GM19372 (cell line): ENCODE results near the gene ZNF326.
"Not testable (repeated sequence)": the region's sequence is repeated elsewhere in the genome, so short reads cannot be mapped to it uniquely, and the experiment has no call there.

Experiments
- ATAC-seq: cut with Tn5 transposase; IDR thresholded peaks from one replicate; pipeline ENCODE4 v1.9.1; 2021; ENCODE audit warnings: mild to moderate bottlenecking, low read depth, moderate library complexity; ENCODE audit not compliant: unreplicated experiment

ZNF326 gene

DNA sequence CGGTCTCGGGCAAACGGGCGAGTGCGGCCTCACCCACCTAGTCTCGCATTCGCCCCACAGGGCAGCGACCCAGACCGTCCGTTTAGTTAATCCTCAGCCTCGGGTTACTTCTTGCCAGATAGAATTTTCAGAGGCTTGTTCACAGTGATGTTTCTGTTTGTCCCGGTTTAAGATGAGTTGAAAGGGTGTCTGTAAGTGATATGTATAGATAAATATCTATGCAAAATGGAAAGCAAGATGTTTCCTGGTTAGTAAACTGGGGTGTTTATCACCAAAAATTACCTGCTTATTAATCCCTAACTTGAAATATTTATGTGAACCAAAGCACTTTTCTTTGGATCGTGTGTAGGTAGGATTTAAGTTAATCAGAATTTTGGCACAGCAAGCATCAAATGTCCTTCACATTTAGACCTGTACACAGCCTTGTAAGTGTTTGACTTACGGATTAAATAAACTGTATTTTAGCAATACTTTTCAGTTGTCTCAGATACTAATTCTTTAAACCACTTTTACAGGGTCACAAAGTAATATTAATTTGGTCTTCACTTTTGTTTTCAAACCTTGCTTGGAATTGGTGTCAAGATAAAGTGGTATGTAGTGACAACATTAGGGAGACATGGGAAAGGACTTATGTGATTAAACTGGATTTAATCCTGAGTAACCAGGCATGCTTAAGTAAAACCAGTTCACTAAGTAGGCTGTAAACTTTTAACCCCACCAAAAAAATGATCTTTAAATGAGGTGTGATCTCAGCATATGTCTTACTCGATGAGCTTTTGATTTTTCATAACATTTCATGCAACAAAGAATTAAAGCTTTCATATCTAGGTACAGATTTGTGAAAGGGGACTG is 914 bp downstream of the ZNF326 start:
- no peak for ATAC-seq

DNA sequence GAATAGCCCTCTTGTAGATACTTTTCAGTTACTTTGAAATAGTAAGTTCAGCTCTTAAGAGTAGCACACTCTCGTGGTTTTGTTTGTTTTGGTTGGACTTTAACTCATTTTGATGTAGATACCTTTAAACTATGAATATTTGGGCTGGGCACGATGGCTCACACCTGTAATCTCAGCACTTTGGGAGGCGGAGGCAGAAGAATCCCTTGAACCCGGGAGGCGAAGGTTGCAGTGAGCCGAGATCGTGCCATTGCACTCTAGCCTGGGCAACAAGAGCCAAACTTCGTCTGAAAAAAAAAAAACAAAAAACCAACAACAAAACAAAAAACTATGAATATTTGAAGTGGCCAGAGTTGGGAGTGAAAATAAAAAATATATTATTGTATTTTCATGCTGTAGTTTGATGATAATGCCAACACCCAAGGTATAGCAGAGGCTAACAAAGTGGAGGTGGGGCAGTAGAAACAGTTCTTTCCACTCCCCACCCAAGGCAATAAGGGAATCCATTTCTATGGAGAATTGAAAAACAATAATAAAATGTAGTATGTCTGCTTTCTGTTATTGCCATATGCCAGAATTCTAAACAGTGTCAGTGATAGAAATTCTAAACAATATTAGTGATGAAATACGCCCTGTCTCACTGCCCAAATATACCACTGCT is 1.7 kb downstream of the ZNF326 start:
- no peak for ATAC-seq

DNA sequence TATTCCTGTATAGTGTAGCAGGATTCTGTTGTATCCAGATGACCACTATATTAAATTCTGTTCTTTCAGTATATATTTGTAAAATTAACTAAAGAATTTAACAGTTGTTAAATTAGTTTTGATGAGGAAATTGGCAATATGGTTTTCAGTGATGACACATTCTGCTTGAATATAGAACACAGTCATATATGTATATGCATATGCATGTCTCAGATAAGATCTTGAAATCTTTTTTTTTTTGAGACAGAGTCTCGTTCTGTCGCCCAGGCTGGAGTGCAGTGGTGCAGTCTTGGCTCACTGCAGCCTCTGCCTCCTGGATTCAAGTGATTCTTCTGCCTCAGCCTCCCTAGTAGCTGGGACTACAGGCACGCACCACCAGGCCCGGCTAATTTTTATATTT is 2.2 kb downstream of the ZNF326 start:
- ATAC-seq = not testable (repeated sequence)

DNA sequence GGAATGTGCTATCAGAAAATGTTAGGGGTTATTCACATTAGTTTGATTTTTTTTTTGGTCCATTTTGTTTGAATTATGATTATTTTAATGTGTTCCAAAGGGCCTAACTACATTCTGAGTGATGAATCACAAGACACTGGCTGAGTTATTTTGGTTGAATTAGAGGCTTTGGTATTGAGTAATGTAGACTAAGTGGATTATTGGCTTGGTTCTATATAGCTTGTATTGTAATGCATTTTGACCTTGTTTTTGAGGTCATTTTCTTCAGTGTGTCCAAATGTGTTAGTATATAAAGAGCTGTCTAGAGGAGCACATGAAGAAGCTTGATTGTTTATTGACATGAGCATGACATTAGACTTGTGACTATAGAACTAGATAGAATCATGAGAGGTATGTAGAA is 3.4 kb downstream of the ZNF326 start:
- ATAC-seq = no peak

DNA sequence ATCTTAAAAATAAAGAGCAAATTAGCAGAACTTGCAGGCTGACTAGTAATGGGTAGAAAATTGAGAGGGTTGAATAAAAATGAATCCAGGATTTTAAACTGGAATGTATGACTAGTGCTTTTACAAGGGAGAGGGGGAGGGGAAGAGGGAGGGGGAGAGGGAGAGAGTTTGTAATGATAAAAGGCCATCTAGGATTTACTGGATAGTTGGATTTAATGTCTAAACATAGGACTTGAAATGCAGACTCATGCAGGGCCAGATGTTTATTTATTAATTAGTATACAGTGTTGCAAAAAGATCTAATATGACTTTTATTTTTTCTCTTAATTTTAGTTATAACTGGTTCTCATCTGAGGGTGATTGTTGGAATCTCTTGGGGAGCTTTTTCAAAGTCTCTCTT is 4.3 kb downstream of the ZNF326 start:
- ATAC-seq = no peak

DNA sequence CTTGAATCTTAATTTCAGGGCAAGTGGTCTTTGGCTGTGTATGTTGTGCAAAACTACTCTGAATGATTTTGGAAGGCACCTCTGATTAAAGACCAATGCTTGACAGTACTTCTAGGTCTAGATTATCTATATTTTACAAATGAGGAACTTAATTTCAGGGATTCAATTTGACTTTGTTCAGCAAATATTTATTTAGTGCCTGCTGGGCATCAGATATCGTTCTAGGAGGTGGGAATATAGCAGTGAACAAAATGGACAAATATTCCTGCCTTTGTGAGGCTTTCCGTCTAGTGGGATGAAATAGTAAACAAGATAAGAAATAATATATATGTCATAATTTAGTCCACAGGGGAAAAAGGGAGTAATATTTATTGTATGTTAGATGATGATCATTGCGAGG is 4.7 kb downstream of the ZNF326 start:
- no peak for ATAC-seq

DNA sequence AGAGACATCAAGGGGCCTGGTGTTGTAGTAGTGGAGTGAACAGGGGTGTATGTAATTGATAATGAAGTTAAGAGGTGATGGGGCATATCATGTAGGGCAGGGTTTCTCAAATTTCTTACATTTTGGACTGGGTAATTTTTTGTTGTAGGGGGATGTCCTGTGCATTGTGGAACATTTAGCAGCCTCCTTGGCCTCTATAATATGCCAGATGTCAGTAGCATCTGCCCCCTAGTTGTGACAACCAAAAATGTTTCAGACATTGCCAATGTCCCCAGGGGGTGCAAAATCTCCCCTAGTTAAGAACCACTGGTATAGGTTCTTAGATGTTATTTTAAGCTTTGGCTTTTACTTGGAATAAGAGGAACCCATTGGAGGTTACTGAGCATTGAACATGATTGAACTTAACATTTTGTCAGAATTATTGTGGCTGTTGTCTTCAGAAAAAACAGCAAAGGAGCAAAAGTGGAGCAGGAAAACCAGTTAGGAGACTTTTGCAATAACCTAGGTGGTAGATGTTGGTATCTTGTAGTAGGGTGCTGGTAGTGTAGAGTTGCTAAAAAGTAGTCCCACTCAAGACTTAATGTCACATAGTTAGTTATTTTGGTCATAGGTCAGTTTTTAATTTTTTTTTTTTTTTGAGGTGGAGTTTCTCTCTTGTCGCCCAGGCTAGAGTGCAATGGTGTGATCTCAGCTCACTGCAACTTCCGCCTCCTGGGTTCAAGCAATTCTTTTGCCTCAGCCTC is 6.2 kb downstream of the ZNF326 start:
- no peak for ATAC-seq

DNA sequence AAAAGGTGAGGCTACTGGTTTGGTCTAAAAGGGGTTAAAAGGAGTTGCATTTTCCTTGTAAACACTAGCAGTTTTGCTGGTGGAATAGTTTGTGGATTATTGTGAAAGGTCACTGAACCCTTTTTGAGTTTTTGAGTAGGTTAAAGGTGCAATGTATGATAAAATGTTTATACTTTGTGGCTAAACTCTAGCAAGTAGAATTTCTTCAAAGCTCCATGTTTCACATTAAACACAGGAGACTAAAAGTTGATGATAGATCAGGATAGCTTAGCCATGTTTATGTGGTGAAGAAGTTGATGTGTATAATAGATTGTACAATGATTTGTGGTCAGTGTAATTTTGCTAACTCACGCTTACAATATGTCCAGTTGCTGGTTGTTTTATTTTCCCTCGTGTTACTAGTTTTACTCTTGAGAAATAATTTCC is 13.1 kb downstream of the ZNF326 start:
- no peak for ATAC-seq

DNA sequence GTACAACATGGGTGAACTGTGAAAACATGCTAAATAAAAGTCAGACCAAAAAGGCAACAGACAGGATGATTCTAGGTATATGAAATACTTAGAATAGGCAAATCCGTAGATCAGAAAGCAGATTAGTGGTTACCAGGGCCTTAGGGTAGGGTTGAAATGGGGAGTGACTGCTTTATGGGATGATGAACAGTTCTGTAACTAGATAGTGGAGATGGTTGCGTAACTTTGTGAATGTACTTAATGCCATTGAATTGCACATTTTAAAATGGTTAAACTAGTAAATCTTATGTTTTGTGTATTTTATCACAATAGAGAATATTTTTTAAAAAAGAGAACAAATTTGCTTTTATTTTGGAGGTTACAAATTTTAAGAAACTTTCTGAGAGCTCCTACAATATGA is 17.4 kb downstream of the ZNF326 start:
- no peak for ATAC-seq

DNA sequence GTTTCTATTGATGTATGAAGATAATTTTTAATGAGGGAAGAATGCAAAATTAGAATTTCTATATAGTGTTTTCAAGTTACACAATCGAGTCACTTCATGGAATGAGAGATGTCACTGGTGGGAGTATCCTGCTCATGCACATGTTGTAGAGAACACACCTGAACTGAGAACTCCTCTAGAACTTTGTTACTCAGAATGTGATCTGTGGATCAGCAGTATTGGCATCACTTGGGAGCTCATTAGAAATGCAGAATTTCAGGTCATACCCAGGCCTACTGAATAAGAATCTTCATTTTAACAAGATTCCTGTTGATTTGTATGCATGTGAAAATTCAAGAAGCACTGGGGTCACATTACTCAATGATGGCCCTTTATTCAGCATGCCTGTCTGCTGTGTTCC is 28.8 kb downstream of the ZNF326 start:
- no peak for ATAC-seq

DNA sequence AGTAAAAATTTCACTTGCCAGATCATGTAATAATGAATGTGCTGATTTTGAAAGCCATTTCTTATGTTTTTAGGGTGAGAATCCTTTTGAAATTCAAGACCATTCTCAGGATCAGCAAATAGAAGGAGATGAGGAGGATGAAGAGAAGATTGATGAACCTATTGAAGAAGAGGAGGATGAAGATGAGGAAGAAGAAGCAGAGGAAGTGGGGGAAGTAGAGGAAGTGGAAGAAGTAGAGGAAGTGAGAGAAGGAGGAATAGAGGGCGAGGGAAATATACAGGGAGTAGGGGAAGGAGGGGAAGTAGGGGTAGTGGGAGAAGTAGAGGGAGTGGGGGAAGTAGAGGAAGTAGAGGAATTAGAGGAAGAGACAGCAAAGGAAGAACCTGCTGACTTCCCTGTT is 32.4 kb downstream of the ZNF326 start:
- no peak for ATAC-seq

DNA sequence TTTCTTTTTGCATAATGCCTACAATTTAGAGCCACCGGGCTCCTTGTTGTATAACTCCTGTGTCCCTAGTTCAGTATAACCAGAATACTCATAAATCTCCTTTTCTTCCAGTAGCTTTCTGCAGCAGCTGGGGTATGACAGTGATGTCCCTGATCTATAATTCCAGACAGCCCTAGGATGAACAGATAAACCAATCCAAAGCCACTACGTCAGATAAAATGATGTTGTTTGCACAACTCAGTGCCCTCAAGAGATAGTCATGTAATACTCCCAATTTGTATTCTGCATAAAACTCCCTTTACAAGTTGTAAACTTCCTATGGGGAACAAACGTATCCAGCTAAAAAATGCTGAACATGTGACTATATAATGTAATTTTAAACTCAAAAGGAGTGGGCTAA is 44.7 kb downstream of the ZNF326 start:
- no peak for ATAC-seq

DNA sequence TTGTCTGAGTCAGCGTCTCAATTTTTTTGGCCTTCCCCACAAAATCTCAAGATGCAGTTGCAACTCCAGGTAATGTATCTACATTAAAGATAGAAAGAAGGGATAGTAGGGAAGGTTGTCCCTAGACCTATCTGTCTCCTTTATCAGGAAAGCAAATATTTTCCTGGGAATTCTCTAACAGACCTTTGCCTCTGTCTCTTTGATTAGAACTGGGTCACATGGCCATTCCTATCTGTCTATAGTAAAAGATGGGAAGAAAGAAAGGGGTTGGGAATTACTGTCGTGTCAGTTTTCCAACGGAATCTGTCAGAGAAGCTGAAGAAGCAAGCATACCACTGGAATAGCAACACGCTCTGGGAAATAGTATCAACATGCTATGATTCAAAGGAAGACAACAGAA is 48.7 kb downstream of the ZNF326 start:
- ATAC-seq = no peak

DNA sequence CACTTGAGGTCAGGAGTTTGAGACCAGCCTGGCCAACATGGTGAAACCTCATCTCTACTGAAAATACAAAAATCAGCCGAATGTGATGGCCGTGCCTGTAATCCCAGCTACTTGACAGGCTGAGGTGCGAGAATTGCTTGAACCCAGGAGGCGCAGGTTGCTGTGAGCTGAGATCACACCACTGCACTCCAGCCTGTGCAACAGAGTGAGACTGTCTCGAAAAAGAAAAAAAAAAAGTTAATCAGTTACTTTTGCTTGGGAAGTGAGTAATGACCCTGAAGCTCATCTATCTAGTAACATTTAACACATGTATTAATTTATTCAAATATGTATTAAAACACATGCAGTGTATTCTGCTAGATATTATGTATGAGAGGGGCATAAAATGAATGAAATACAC is 49.4 kb downstream of the ZNF326 start:
- ATAC-seq = no peak

DNA sequence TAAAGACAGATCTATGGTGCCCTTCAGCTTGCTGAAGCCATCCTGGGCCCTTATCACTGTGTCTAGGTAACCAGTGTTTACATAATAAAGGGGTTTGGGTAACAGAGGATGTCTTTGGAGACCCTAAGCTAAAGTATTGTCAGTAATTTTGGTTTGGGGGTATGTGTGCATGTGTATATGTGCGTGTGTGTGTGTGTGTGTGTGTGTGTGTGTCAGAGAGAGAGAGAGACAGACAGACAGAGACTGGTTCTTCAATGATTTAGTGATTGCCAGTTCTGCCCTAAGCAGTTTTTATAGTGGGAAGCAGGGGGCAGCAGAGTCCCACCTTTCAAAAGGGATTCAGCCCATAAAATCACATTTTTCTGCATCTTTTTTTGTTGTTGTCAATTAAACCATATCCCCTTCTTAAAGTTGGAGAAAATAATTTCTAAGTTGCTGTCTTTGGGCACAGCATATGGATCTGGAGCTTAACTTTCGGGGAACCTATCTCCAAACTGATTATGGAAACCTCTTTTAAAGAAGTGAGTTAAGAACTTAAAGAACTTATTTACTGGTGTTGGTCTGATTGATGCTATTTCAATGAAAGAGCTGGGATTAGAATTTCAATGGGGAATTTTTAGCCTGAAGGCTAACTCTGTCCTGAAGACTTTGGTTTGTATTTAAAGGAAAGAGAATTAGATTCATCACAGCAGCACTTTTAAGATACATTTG is 51.1 kb downstream of the ZNF326 start:
- ATAC-seq = no peak

DNA sequence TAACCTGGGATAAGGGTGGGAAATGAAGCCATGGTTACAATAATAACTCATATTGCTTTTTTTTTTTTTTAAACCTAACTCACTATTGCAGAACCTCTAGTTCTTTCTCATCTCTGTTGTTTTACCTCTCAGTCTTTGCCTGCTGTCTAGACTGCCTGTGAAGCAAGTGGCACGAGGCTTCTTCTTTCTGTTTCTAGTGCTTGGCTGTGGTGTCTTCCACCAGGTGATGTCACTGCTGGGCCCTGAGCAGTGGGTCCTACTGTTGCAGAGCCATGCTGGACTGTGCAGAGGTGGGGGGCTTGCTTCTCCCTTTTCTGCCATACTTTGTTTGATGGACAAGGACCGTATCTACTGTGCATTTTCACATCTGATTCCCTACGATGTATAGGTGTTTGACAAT is 51.7 kb downstream of the ZNF326 start:
- no peak for ATAC-seq

DNA sequence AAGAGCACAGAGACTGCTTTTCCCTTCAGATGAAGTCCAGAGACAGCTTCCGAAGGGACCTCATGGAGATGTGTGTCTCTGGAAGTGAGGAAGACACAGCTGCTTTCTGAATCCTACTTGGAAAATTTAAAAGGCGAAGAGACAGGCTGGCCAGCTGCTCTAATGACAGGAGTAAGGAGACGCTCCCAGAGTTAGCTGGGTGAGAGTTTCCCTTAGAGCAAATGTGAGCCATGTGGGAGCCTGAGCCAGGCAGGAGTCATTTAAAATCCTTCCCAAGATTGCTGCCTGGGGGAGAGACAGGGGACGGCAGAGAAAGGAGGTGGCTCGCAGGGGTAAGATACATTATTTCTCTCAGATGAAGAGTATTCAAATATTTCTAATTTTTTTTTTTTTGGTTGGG is 53.1 kb downstream of the ZNF326 start:
- ATAC-seq = no peak

DNA sequence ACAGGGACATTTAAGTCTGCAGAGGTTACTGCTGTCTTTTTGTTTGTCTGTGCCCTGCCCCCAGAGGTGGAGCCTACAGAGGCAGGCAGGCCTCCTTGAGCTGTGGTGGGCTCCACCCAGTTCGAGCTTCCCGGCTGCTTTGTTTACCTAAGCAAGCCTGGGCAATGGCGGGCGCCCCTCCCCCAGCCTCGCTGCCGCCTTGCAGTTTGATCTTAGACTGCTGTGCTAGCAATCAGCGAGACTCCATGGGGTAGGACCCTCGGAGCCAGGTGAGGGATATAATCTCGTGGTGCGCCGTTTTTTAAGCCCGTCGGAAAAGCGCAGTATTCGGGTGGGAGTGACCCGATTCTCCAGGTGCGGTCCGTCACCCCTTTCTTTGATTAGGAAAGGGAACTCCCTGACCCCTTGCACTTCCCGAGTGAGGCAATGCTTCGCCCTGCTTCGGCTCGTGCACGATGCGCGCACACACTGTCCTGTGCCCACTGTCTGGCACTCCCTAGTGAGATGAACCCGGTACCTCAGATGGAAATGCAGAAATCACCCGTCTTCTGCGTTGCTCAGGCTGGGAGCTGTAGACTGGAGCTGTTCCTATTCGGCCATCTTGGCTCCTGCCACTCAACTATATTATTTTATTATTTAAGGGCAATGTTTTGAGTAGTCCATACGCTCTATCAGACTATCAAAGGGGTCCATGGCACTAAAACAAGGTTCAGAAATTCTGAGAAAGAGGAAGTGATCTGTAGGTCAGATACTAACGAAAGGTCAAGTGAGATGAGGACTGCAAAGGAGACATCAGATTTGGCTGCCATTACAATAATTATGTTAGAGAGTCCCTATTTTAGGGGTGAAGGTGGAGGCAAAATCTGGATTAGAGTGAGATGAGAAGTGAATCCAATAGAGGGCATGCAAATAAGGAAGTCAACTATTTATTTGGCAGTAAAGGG is 68.1 kb downstream of the ZNF326 start:
- not testable (repeated sequence) for ATAC-seq

DNA sequence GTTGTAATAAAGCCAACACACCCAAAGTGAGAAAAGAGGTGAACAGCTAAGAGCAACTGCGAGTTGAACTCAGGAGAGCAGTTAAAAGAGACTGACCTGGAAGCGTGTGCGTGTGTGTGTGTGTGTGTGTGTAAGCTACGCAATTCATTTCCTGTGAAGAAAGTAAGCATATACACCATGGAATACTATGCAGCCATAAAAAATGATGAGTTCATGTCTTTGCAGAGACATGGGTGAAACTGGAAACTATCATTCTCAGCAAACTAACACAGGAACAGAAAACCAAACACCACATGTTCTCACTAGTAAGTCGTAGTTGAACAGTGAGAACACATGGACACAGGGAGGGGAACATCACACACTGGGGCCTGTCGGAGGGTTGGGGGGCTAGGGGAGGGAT is 69.2 kb downstream of the ZNF326 start:
- ATAC-seq = not testable (repeated sequence)
